ENCODE measurements around the gene PTMS. TPM values are rescaled to one million over a fixed set of nuclear protein-coding genes. Genes with fewer than 3 reads are reported as not detected.

PTMS gene
- 100 to 1,000 TPM; 104 to 109 TPM for total RNA-seq

GRCh38 chr12:6765634-6766581 lies at the start of gene PTMS:
TSS of gene PTMS (plus strand) at chr12:6766363. CDS start at chr12:6766706, 343 bp downstream.
- peak within 1 kb of the TSS; percentile 82 for H3K4me3 Mint-ChIP-seq
- H3K27me3 Mint-ChIP-seq = peaks cover 26% of the 10 kb centered on the region
- ChIA-PET POLR2A (interaction anchor here (0.9 to 3.2 kb wide), 6 partner anchors 11 to 86 kb away, joined by 3 to 19 read pairs (median 6); partner anchors contain the start of genes CD4, MLF2 and USP5), CTCF (interaction anchor here (0.6 to 4.1 kb wide), 29 partner anchors 7 to 195 kb away, joined by 3 to 80 read pairs (median 4); partner anchors contain the start of genes CD4, CDCA3, COPS7A and MLF2)
- H3K9me3 Mint-ChIP-seq = no peaks in the 10 kb centered on the region
- H3K4me1 Mint-ChIP-seq (ENCODE audit: low read depth) = peaks cover 33% of the 10 kb centered on the region
- DNase-seq = peak; percentile 56
- intact Hi-C loops (cut with micrococcal nuclease) = loop anchor here (2.0 kb wide), 1 partner anchor 13 kb away; the partner anchor contains the start of gene MLF2
- peak within 1 kb of the TSS; percentile 24 for H3K27ac Mint-ChIP-seq
- H3K36me3 Mint-ChIP-seq = peaks cover 7% of the 10 kb centered on the region

GRCh38 chr12:6716874-6717437 lies 49.2 kb upstream of the PTMS start:
- H3K27ac Mint-ChIP-seq = no peak overlapping the region
- H3K36me3 Mint-ChIP-seq = no peaks in the 10 kb centered on the region
- peaks cover 3% of the 10 kb centered on the region for H3K27me3 Mint-ChIP-seq
- H3K9me3 Mint-ChIP-seq = no peaks in the 10 kb centered on the region
- CTCF ChIA-PET = interaction anchor here (1.0 kb wide), 1 partner anchor 18 kb away, joined by 3 read pairs; no protein-coding TSS in a partner anchor
- DNase-seq = no peak
- intact Hi-C loops (cut with micrococcal nuclease) = no loop called here
- POLR2A ChIA-PET = interaction anchor here (0.7 kb wide), 1 partner anchor 8 kb away, joined by 3 read pairs; no protein-coding TSS in a partner anchor
- H3K4me1 Mint-ChIP-seq (ENCODE audit: low read depth) = no peaks in the 10 kb centered on the region
- H3K4me3 Mint-ChIP-seq = no peak overlapping the region

- H3K9me3 Mint-ChIP-seq = no peaks in the 10 kb centered on the region
- DNase-seq = no peak
- no peak overlapping the region for H3K4me3 Mint-ChIP-seq
- H3K27me3 Mint-ChIP-seq = no peaks in the 10 kb centered on the region
- intact Hi-C loops (cut with micrococcal nuclease) = no loop called here
- CTCF ChIA-PET = interaction anchor here (0.6 to 3.5 kb wide), 11 partner anchors 30 to 222 kb away, joined by 3 to 34 read pairs (median 5); partner anchors contain the start of genes LAG3, MLF2 and ZNF384
- POLR2A ChIA-PET = interaction anchor here (1.0 to 2.0 kb wide), 4 partner anchors 30 to 115 kb away, joined by 7 to 53 read pairs (median 10); partner anchors contain the start of genes MLF2 and ZNF384
- H3K27ac Mint-ChIP-seq = peak overlapping the region; percentile 7
- H3K36me3 Mint-ChIP-seq = peaks cover 6% of the 10 kb centered on the region
- peaks cover 25% of the 10 kb centered on the region for H3K4me1 Mint-ChIP-seq (ENCODE audit: low read depth)
Observed at GRCh38 chr12:6722863-6723262, 43.3 kb upstream of the PTMS start.

- no peaks in the 10 kb centered on the region for H3K9me3 Mint-ChIP-seq
- H3K36me3 Mint-ChIP-seq = peaks cover 7% of the 10 kb centered on the region
- CTCF ChIA-PET = interaction anchor here (0.9 to 3.5 kb wide), 20 partner anchors 9 to 182 kb away, joined by 3 to 34 read pairs (median 4); partner anchors contain the start of genes CD4, LAG3, MLF2 and SPSB2
- H3K27ac Mint-ChIP-seq = peak within 1 kb of the TSS; percentile 84
- peak; percentile 99 for DNase-seq
- intact Hi-C loops (cut with micrococcal nuclease) = loop anchor here (1.0 to 2.0 kb wide), 7 partner anchors 19 to 128 kb away; partner anchors contain the start of genes CD4, ING4, USP5 and ZNF384
- H3K4me3 Mint-ChIP-seq = peak within 1 kb of the TSS; percentile 83
- POLR2A ChIA-PET = interaction anchor here (0.7 to 2.0 kb wide), 19 partner anchors 9 to 220 kb away, joined by 3 to 53 read pairs (median 5); partner anchors contain the start of genes C12orf57, CD4, CDCA3 and GAPDH
- H3K4me1 Mint-ChIP-seq (ENCODE audit: low read depth) = peaks cover 25% of the 10 kb centered on the region
- H3K27me3 Mint-ChIP-seq = no peaks in the 10 kb centered on the region
Observed at GRCh38 chr12:6723607-6724408, 42.4 kb upstream of the PTMS start, which contains the start of gene COPS7A. TSS of gene COPS7A (plus strand) at chr12:6724046. CDS start at chr12:6724657, 611 bp downstream.

GRCh38 chr12:6724409-6724797 lies 41.8 kb upstream of the PTMS start:
- Mint-ChIP-seq H3K4me1 (ENCODE audit: low read depth) (peaks cover 25% of the 10 kb centered on the region), H3K27me3 (no peaks in the 10 kb centered on the region), H3K36me3 (peaks cover 9% of the 10 kb centered on the region), H3K4me3 (peak overlapping the region; percentile 83), H3K27ac (peak overlapping the region; percentile 84), H3K9me3 (no peaks in the 10 kb centered on the region)
- peak; percentile 53 for DNase-seq
- ChIA-PET CTCF (interaction anchor here (0.9 to 3.5 kb wide), 18 partner anchors 9 to 167 kb away, joined by 3 to 34 read pairs (median 6); partner anchors contain the start of genes CD4, LAG3, MLF2 and SPSB2), POLR2A (interaction anchor here (0.7 to 2.0 kb wide), 15 partner anchors 11 to 219 kb away, joined by 3 to 53 read pairs (median 5); partner anchors contain the start of genes C12orf57, CD4, CDCA3 and GAPDH)
- intact Hi-C loops (cut with micrococcal nuclease) = loop anchor here (1.0 to 2.0 kb wide), 7 partner anchors 19 to 128 kb away; partner anchors contain the start of genes CD4, ING4, USP5 and ZNF384

- intact Hi-C loops (cut with micrococcal nuclease) = loop anchor here (2.0 kb wide), 1 partner anchor 63 kb away; the partner anchor contains the start of gene CD4
- H3K4me3 Mint-ChIP-seq = peak overlapping the region; percentile 83
- H3K4me1 Mint-ChIP-seq (ENCODE audit: low read depth) = peaks cover 25% of the 10 kb centered on the region
Observed at GRCh38 chr12:6725350-6725749, 40.8 kb upstream of the PTMS start.

GRCh38 chr12:6729186-6729585 lies 37.0 kb upstream of the PTMS start:
- POLR2A ChIA-PET = no interaction called here
- CTCF ChIA-PET = no interaction called here
- H3K27me3 Mint-ChIP-seq = no peaks in the 10 kb centered on the region
- no peaks in the 10 kb centered on the region for H3K9me3 Mint-ChIP-seq
- peaks cover 27% of the 10 kb centered on the region for H3K36me3 Mint-ChIP-seq
- DNase-seq = no peak
- intact Hi-C loops (cut with micrococcal nuclease) = no loop called here
- no peak overlapping the region for H3K27ac Mint-ChIP-seq
- peaks cover 18% of the 10 kb centered on the region for H3K4me1 Mint-ChIP-seq (ENCODE audit: low read depth)
- H3K4me3 Mint-ChIP-seq = no peak overlapping the region

More at GRCh38 chr12:6725350-6725749, 40.8 kb upstream of the PTMS start:
- peak overlapping the region; percentile 14 for H3K27ac Mint-ChIP-seq
- peaks cover 18% of the 10 kb centered on the region for H3K36me3 Mint-ChIP-seq
- no peaks in the 10 kb centered on the region for H3K9me3 Mint-ChIP-seq
- no peaks in the 10 kb centered on the region for H3K27me3 Mint-ChIP-seq
- ChIA-PET POLR2A (no interaction called here), CTCF (interaction anchor here (1.7 to 3.5 kb wide), 4 partner anchors 26 to 107 kb away, joined by 3 to 34 read pairs (median 10); partner anchors contain the start of genes MLF2 and ZNF384)
- no peak for DNase-seq

GRCh38 chr12:6730169-6730568 lies 36.0 kb upstream of the PTMS start:
- CTCF ChIA-PET = no interaction called here

GRCh38 chr12:6734506-6735387 lies 31.4 kb upstream of the PTMS start:
- peaks cover 16% of the 10 kb centered on the region for H3K36me3 Mint-ChIP-seq
- POLR2A ChIA-PET = interaction anchor here (1.0 kb wide), 1 partner anchor 11 kb away, joined by 3 read pairs; the partner anchor contains the start of gene COPS7A

More at GRCh38 chr12:6730169-6730568, 36.0 kb upstream of the PTMS start:
- Mint-ChIP-seq H3K36me3 (peaks cover 28% of the 10 kb centered on the region), H3K27ac (no peak overlapping the region), H3K9me3 (no peaks in the 10 kb centered on the region), H3K4me3 (no peak overlapping the region), H3K27me3 (no peaks in the 10 kb centered on the region), H3K4me1 (ENCODE audit: low read depth) (peaks cover 9% of the 10 kb centered on the region)
- POLR2A ChIA-PET = no interaction called here
- intact Hi-C loops (cut with micrococcal nuclease) = no loop called here
- no peak for DNase-seq

More at GRCh38 chr12:6734506-6735387, 31.4 kb upstream of the PTMS start:
- Mint-ChIP-seq H3K27me3 (no peaks in the 10 kb centered on the region), H3K9me3 (no peaks in the 10 kb centered on the region), H3K4me3 (no peak overlapping the region), H3K27ac (no peak overlapping the region), H3K4me1 (ENCODE audit: low read depth) (peaks cover 4% of the 10 kb centered on the region)
- no peak for DNase-seq
- CTCF ChIA-PET = interaction anchor here (0.7 to 1.5 kb wide), 7 partner anchors 18 to 139 kb away, joined by 3 to 8 read pairs (median 3); partner anchors contain the start of genes MLF2, P3H3 and SPSB2
- intact Hi-C loops (cut with micrococcal nuclease) = loop anchor here (1.0 kb wide), 1 partner anchor 91 kb away; no protein-coding TSS in a partner anchor
